Measurements from ENCODE around the gene KNDC1. TPM values are rescaled to one million over a fixed set of nuclear protein-coding genes. Genes with fewer than 3 reads are reported as not detected.

KNDC1 gene
- total RNA-seq, 4 donors from 2014 or later, result 0.19 to 0.59 (median 0.39) TPM

GRCh38 chr10:133235932-133236331 is 75.9 kb downstream of the KNDC1 start:
- H3K4me3 ChIP-seq (ENCODE audit: low read depth, poor library complexity, severe bottlenecking), result no peak overlapping the region
- TF ChIP-seq POLR2A (IDR thresholded peaks at IDR 0.05) (no peak), CTCF (IDR thresholded peaks at IDR 0.05) (no peak)
- 2 to 3% methylated on average over 15 to 18 of the region's 18 CpGs for WGBS, 2 donors
- intact Hi-C loops (cut with DNase I; ENCODE audit: low total_unique reads), result no loop called here
- no peak for DNase-seq (ENCODE audit: low spot score in 2 of 2)

DNA sequence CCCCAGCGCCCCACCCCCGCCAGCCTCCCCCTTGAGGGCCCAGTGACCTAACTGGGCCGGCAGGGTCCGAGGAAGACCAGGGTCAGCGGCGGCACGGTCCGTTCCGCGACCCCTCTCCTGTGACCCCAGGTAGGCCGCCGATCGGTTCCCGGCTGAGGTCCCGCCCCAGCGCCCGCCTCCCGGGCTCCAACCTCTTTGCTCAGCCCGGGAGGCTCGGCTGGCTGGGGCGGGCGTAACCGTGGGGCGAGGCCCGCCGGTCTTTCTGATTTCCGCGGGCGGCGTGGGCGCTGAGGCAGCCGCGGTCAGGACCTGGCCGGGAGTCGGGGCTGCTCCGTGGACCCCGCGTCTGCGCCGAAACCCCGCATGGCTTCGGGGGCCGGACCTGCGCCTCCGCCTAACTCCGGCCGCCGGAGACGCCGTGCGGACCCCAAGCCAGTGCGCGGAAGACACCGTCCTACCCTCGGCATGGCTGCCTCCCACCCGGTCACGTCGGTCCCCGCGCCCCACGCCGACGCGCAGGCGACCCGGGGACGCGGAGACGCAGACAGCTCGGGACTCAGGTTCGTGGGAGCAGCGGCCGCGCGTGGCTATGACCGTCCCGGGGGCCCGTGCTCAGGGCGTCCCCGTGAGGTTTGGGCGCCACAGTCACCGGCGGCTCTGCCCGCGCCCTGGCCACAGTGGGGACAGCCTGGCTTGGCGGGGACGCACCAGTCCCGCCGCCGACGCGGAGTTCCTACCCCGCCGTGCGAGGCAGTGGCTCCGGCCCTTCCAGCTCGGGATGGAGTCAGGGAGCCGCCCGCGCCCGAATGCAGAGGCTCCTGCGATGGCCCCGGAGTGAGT is 76.6 kb downstream of the KNDC1 start:
- WGBS, 2 donors, result 1 to 4% methylated on average over 34 to 40 of the region's 103 CpGs
- DNase-seq (ENCODE audit: low spot score in 2 of 2), result no peak
- intact Hi-C loops (cut with DNase I; ENCODE audit: low total_unique reads), result no loop called here
- no peak overlapping the region for H3K4me3 ChIP-seq (ENCODE audit: low read depth, poor library complexity, severe bottlenecking)
- no peak for TF ChIP-seq CTCF (IDR thresholded peaks at IDR 0.05)
- TF ChIP-seq POLR2A (IDR thresholded peaks at IDR 0.05), result no peak

DNA sequence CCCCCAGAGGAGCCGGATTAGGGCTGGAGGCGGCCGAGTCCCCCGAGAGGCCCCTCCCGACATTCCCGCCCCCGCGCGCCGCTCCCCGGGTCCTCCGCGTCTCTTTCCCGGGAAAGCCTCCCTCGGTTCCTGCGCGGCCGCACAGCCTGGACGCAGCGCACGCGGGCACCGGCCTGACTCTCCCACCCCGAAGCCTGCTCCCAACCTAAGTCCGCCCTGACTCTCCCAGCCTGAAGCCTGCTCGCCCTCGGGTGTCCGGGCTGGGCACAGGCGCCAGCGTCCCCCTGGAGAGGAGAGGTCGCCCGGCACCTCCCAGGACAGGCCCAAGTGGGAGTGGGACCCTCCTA is 77.2 kb downstream of the KNDC1 start:
- no peak overlapping the region for H3K4me3 ChIP-seq (ENCODE audit: low read depth, poor library complexity, severe bottlenecking)
- 0% methylated on average over 2 to 19 of the region's 32 CpGs for WGBS, 2 donors
- TF ChIP-seq CTCF (IDR thresholded peaks at IDR 0.05) (no peak), POLR2A (IDR thresholded peaks at IDR 0.05) (no peak)
- intact Hi-C loops (cut with DNase I; ENCODE audit: low total_unique reads), result no loop called here
- DNase-seq (ENCODE audit: low spot score in 2 of 2), result no peak

DNA sequence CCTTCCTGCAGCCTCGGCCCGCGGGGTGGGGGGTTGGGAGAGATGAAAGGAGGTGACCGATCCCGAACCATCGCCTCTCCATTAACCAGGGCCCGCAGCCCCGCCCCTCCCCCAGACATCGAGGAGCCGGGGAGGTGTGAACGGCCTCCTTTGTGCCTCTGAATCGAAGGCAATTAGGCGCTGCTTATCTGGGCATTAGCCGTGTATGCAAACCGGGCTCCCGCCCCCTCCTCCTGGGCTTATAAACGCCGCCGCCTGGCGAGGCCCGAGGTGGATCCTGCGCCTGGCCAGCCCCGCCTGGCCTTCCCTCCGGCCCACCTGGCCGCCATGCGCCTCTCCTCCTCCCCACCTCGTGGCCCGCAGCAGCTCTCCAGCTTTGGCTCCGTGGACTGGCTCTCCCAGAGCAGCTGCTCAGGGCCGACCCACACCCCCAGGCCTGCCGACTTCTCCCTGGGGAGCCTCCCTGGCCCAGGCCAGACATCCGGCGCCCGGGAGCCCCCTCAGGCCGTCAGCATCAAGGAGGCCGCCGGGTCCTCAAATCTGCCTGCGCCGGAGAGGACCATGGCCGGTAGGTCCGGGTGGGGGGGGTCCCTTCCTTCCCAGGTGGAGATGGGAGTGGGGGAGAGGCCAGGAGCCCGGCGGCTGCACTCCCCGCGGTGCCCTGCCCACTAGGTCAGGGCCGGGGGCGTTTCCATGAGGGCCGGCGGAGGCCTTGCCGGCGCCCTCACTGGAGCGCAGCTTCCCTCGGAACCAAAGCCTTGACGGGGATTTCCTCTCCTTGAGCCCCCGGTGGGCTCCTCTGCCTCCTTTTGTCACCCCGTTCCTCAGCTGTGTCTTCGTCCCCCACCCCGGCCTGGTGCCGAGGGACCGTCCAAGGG is 77.8 kb downstream of the KNDC1 start, which contains the start of gene VENTX:
Gene VENTX (plus strand): TSS at position 268 of the 878 bp plus-strand sequence. CDS start 60 bp downstream, at position 328.
- no peak within 1 kb of the TSS for H3K4me3 ChIP-seq (ENCODE audit: low read depth, poor library complexity, severe bottlenecking)
- TF ChIP-seq CTCF (IDR thresholded peaks at IDR 0.05) (no peak), POLR2A (IDR thresholded peaks at IDR 0.05) (no peak)
- intact Hi-C loops (cut with DNase I; ENCODE audit: low total_unique reads), result no loop called here
- WGBS, 2 donors, result 4 to 8% methylated on average over 49 to 54 of the region's 60 CpGs
- no peak for DNase-seq (ENCODE audit: low spot score in 2 of 2)

GRCh38 chr10:133238466-133238804 is 78.4 kb downstream of the KNDC1 start:
- 14 to 19% methylated on average over 11 to 13 of the region's 15 CpGs for WGBS, 2 donors
- no peak for DNase-seq (ENCODE audit: low spot score in 2 of 2)
- intact Hi-C loops (cut with DNase I; ENCODE audit: low total_unique reads), result no loop called here
- no peak overlapping the region for H3K4me3 ChIP-seq (ENCODE audit: low read depth, poor library complexity, severe bottlenecking)
- no peak for TF ChIP-seq POLR2A (IDR thresholded peaks at IDR 0.05)
- no peak for TF ChIP-seq CTCF (IDR thresholded peaks at IDR 0.05)
